IMR-90 (cell line): Measurements from ENCODE around the gene PDE4C. TPM values are rescaled to one million over a fixed set of nuclear protein-coding genes. Genes with fewer than 3 reads are reported as not detected.

Experiments
- ATAC-seq: fragments of 200-7000 bp; cut with Tn5 transposase; 2 replicates; pipeline ENCODE4 v1.9.1; 2020; ENCODE audit warnings: low read depth, mild to moderate bottlenecking, moderate library complexity
- BruUV-seq: library from RNA; stranded (reverse); fragments of 400-500 nt; replicated peaks from 2 replicates; lab custom pipeline; 2021; lab: Mats Ljungman, UMichigan
- CTCF ChIA-PET: fragments of 300-600 bp; formaldehyde crosslinking; extraction: SDS; loops from one replicate; lab custom pipeline; 2021; ENCODE audit warnings: antibody characterized with exemption; lab: Yijun Ruan, JAX
- POLR2A ChIA-PET: fragments of 300-600 bp; sonication (Branson Sonifier 250); formaldehyde crosslinking; loops from one replicate; lab custom pipeline; 2022; ENCODE audit warnings: antibody characterized with exemption; ENCODE audit not compliant: unreplicated experiment; lab: Charles Lee
- DNase-seq: peaks from one replicate; pipeline ENCODE4 v3.0.0; 2013
- H2AFZ ChIP-seq: replicated peaks from 2 replicates; pipeline ENCODE3; 2013; ENCODE audit warnings: low read length, mild to moderate bottlenecking; ENCODE audit not compliant: poor library complexity
- H2AK5ac ChIP-seq: 2 replicates; pipeline ENCODE4 v1.6.1; 2013; ENCODE audit warnings: low read depth, low read length, inconsistent platforms
- H2AK9ac ChIP-seq: replicated peaks from 2 replicates; pipeline ENCODE3; 2013; ENCODE audit warnings: mild to moderate bottlenecking, low read depth, low read length, moderate library complexity; ENCODE audit not compliant: poor library complexity
- H2BK120ac ChIP-seq: 2 replicates; pipeline ENCODE4 v1.6.1; 2013; ENCODE audit warnings: low read depth, low read length, inconsistent platforms
- H2BK15ac ChIP-seq: 3 replicates; pipeline ENCODE4 v1.6.1; 2013; ENCODE audit warnings: low read depth, low read length, inconsistent platforms
- H2BK20ac ChIP-seq: 2 replicates; pipeline ENCODE4 v1.6.1; 2013; ENCODE audit warnings: low read depth, mild to moderate bottlenecking, inconsistent platforms, low read length, moderate library complexity
- H2BK5ac ChIP-seq: 2 replicates; pipeline ENCODE4 v1.6.1; 2013; ENCODE audit warnings: mild to moderate bottlenecking, low read depth, low read length, inconsistent platforms; ENCODE audit not compliant: poor library complexity, severe bottlenecking
- H3K14ac ChIP-seq: replicated peaks from 2 replicates; pipeline ENCODE4 v1.6.1; 2013; ENCODE audit warnings: low read depth, low read length, inconsistent platforms
- H3K18ac ChIP-seq: 2 replicates; pipeline ENCODE4 v1.6.1; 2013; ENCODE audit warnings: low read depth, low read length, control low read depth
- H3K23ac ChIP-seq: 2 replicates; pipeline ENCODE4 v1.6.1; 2013; ENCODE audit warnings: low read depth, low read length, inconsistent platforms
- H3K27ac ChIP-seq: 2 replicates; pipeline ENCODE4 v1.5.1; 2013; ENCODE audit warnings: mild to moderate bottlenecking, control low read depth, low read length; ENCODE audit not compliant: insufficient read depth
- H3K27me3 ChIP-seq: 2 replicates; pipeline ENCODE4 v1.6.1; 2013; ENCODE audit warnings: low read length; ENCODE audit not compliant: control insufficient read depth, insufficient read depth
- H3K36me3 ChIP-seq: 2 replicates; pipeline ENCODE4 v1.6.1; 2013; ENCODE audit warnings: low read length, mixed read lengths; ENCODE audit not compliant: control insufficient read depth, insufficient read depth
- H3K4ac ChIP-seq: 2 replicates; pipeline ENCODE4 v1.6.1; 2013; ENCODE audit warnings: low read depth, low read length, inconsistent platforms
- H3K4me1 ChIP-seq: 2 replicates; pipeline ENCODE4 v1.6.1; 2013; ENCODE audit warnings: low read length, mixed read lengths; ENCODE audit not compliant: control insufficient read depth, insufficient read depth
- H3K4me2 ChIP-seq: 2 replicates; pipeline ENCODE4 v1.6.1; 2013; ENCODE audit warnings: low read depth, mild to moderate bottlenecking, control low read depth, low read length, moderate library complexity
- H3K4me3 ChIP-seq: 2 replicates; pipeline ENCODE4 v1.5.1; 2013; ENCODE audit warnings: low read depth, mild to moderate bottlenecking, control low read depth, low read length, moderate library complexity; ENCODE audit not compliant: insufficient read depth
- H3K56ac ChIP-seq: 2 replicates; pipeline ENCODE4 v1.6.1; 2013; ENCODE audit warnings: low read length, inconsistent platforms; ENCODE audit not compliant: insufficient read depth; ENCODE audit errors: extremely low read depth
- H3K79me1 ChIP-seq, 2 experiments: 2 replicates each; pipeline ENCODE4 v1.6.1; 2013; ENCODE audit warnings: low read length in 2 of 2, inconsistent platforms in 1 of 2, low read depth in 1 of 2
- H3K9ac ChIP-seq: 2 replicates; pipeline ENCODE4 v1.6.1; 2013; ENCODE audit warnings: low read depth, low read length, control low read depth
- H3K9me1 ChIP-seq: 2 replicates; pipeline ENCODE4 v1.6.1; 2013; ENCODE audit warnings: low read length, inconsistent platforms; ENCODE audit not compliant: insufficient read depth
- H3K9me3 ChIP-seq: 2 replicates; pipeline ENCODE4 v1.6.1; 2013; ENCODE audit warnings: low read length; ENCODE audit not compliant: control insufficient read depth, insufficient read depth
- H4K20me1 ChIP-seq: 2 replicates; pipeline ENCODE4 v1.6.1; 2013; ENCODE audit warnings: low read length, inconsistent platforms; ENCODE audit not compliant: insufficient read depth
- H4K5ac ChIP-seq: 2 replicates; pipeline ENCODE4 v1.6.1; 2013; ENCODE audit warnings: mild to moderate bottlenecking, low read depth, low read length, control low read depth
- H4K8ac ChIP-seq, 2 experiments: 2 replicates each; pipeline ENCODE4 v1.6.1; 2013; ENCODE audit warnings: low read depth in 2 of 2, low read length in 2 of 2, control low read depth in 1 of 2, inconsistent platforms in 1 of 2
- H4K91ac ChIP-seq: 2 replicates; pipeline ENCODE4 v1.6.1; 2013; ENCODE audit warnings: low read depth, low read length, inconsistent platforms; ENCODE audit not compliant: insufficient read depth
- BHLHE40 ChIP-seq: fragments of 150-350 bp; IDR thresholded peaks from 2 replicates; pipeline ENCODE4 v1.6.1; 2016; ENCODE audit warnings: mild to moderate bottlenecking, low read depth, low read length
- CEBPB ChIP-seq: IDR thresholded peaks from 2 replicates; pipeline ENCODE4 v1.6.1; 2012; ENCODE audit warnings: low read depth, low read length, improper control_type of control experiment
- CTCF ChIP-seq: conservative IDR thresholded peaks from 2 replicates; pipeline ENCODE4 v1.5.1; 2012; ENCODE audit warnings: mild to moderate bottlenecking, low read depth, low read length, improper control_type of control experiment
- FOS ChIP-seq: fragments of 150-350 bp; IDR thresholded peaks from 2 replicates; pipeline ENCODE4 v1.6.1; 2016; ENCODE audit warnings: low read depth, low read length
- MAFK ChIP-seq: IDR thresholded peaks from 2 replicates; pipeline ENCODE4 v1.6.1; 2012; ENCODE audit warnings: low read depth, low read length, improper control_type of control experiment
- MAZ ChIP-seq: IDR thresholded peaks from 2 replicates; pipeline ENCODE4 v1.6.1; 2012; ENCODE audit warnings: low read depth, mild to moderate bottlenecking, low read length, improper control_type of control experiment, moderate library complexity, borderline replicate concordance
- MXI1 ChIP-seq: IDR thresholded peaks from 2 replicates; pipeline ENCODE4 v1.6.1; 2012; ENCODE audit warnings: low read depth, mild to moderate bottlenecking, low read length, moderate library complexity, borderline replicate concordance
- NFE2L2 ChIP-seq: fragments of 150-350 bp; IDR thresholded peaks from 2 replicates; pipeline ENCODE4 v1.6.1; 2016; ENCODE audit warnings: low read depth, mild to moderate bottlenecking, low read length
- POLR2A ChIP-seq: IDR thresholded peaks from 2 replicates; pipeline ENCODE4 v1.6.1; 2012; ENCODE audit warnings: mild to moderate bottlenecking, low read depth, low read length
- RAD21 ChIP-seq: IDR thresholded peaks from 2 replicates; pipeline ENCODE4 v1.6.1; 2012; ENCODE audit warnings: low read length, improper control_type of control experiment
- RCOR1 ChIP-seq: IDR thresholded peaks from 2 replicates; pipeline ENCODE4 v1.6.1; 2012; ENCODE audit warnings: mild to moderate bottlenecking, low read length, improper control_type of control experiment; ENCODE audit not compliant: insufficient replicate concordance
- RFX5 ChIP-seq: IDR thresholded peaks from 2 replicates; pipeline ENCODE4 v1.8.0; 2012; ENCODE audit warnings: low read depth, mild to moderate bottlenecking, low read length, moderate library complexity
- SMC3 ChIP-seq: fragments of 150-350 bp; IDR thresholded peaks from 2 replicates; pipeline ENCODE4 v1.6.1; 2016; ENCODE audit warnings: low read depth, mild to moderate bottlenecking, antibody characterized with exemption, low read length, moderate library complexity
- WGBS, 2 experiments: methylation state at CpG; one replicate each; pipeline versions ENCODE4 v1.1.5 to v1.1.7; 2013; ENCODE audit warnings: missing lambda C conversion rate in 2 of 2; ENCODE audit not compliant: insufficient read length in 1 of 2; ENCODE audit errors: extremely low coverage in 2 of 2; 5-methylcytosine and 5-hydroxymethylcytosine counted together
- dilution Hi-C: fragments of 300-500 bp; cut with HindIII; formaldehyde crosslinking; loops from one replicate; pipeline ENCODE4 v1.14.3; 2018; ENCODE audit warnings: low sequenced_read_pairs; ENCODE audit not compliant: unreplicated experiment
- in situ Hi-C: fragments of 300-500 bp; cut with MboI; formaldehyde crosslinking; loops from 3 replicates; pipeline ENCODE4 v1.14.3; 2019; ENCODE audit warnings: low sequenced_read_pairs, inconsistent platforms, mixed read lengths
- intact Hi-C: fragments of 100-400 bp; cut with micrococcal nuclease; formaldehyde crosslinking; loops from 2 replicates; pipeline ENCODE4 v1.10.0; 2022
- polyA plus RNA-seq, 3 experiments: library from polyadenylated mRNA; depleted of rRNA; stranded (reverse); fragments of >200 nt; gene quantifications; 2 replicates each; pipeline ENCODE4 v1.2.3, GENCODE V29; 2012; ENCODE audit warnings: low replicate concordance in 1 of 3
- total RNA-seq: library from RNA; depleted of rRNA; stranded (reverse); fragments of >200 nt; gene quantifications from 2 replicates; pipeline ENCODE4 v1.2.3, GENCODE V29; 2012
- TF ChIP-seq, protein P1 (sequence below): fragments of 150-350 bp; IDR thresholded peaks from 2 replicates; pipeline ENCODE4 v1.6.1; 2017; ENCODE audit warnings: mild to moderate bottlenecking, antibody characterized with exemption, low read length, low read depth
- TF ChIP-seq, protein P2 (sequence below): fragments of 150-350 bp; IDR thresholded peaks from 2 replicates; pipeline ENCODE4 v1.6.1; 2016; ENCODE audit warnings: low read depth, mild to moderate bottlenecking, low read length, moderate library complexity, borderline replicate concordance

PDE4C gene
- total and polyA plus RNA-seq, 2 of the 4 experiments (the other 2 are of a cell fraction), result 0.18 to 0.24 TPM

GRCh38 chr19:18265582-18265981, 39.3 kb upstream of the PDE4C start:
- Histone ChIP-seq H2BK120ac (no peak overlapping the region), H3K27me3 (no peaks in the 10 kb centered on the region), H3K4me2 (no peak overlapping the region), H3K9me1 (peaks cover 3% of the 10 kb centered on the region; the same call in 1 of the 2 replicates), H4K91ac (no peak overlapping the region), H3K4ac (no peak overlapping the region), H3K79me1 (no peaks in the 10 kb centered on the region; a peak in 1 of 4 replicates), H2BK15ac (no peak overlapping the region), H4K20me1 (peaks cover 3% of the 10 kb centered on the region; the same call in 1 of the 2 replicates), H3K18ac (no peak overlapping the region), H3K56ac (no peak overlapping the region), H2BK20ac (no peak overlapping the region), H2BK5ac (no peak overlapping the region), H3K4me1 (no peaks in the 10 kb centered on the region), H2AK9ac (no peak overlapping the region), H3K9ac (no peak overlapping the region), H4K5ac (no peak overlapping the region), H3K14ac (no peak overlapping the region), H3K36me3 (peaks cover 34% of the 10 kb centered on the region), H3K9me3 (no peaks in the 10 kb centered on the region), H2AFZ (no peak overlapping the region), H4K8ac (no peak overlapping the region), H3K23ac (no peak overlapping the region), H3K4me3 (no peak overlapping the region), H3K27ac (no peak overlapping the region), H2AK5ac (no peak overlapping the region)
- CTCF ChIA-PET, result no interaction called here
- dilution Hi-C loops, result no loop called here
- POLR2A ChIA-PET, result no interaction called here
- no peak for ATAC-seq
- 87% methylated on average over 3 of the region's 7 CpGs; no CpG with 5 or more reads in 1 of the 2 experiments for WGBS, 2 experiments
- intact Hi-C loops, result no loop called here
- BruUV-seq, result no TSS peak
- in situ Hi-C loops, result no loop called here
- no peak for DNase-seq
- TF ChIP-seq POLR2A, result no peak
- TF ChIP-seq RCOR1, result no peak
- no peak for TF ChIP-seq CTCF
- TF ChIP-seq, protein P1, sequence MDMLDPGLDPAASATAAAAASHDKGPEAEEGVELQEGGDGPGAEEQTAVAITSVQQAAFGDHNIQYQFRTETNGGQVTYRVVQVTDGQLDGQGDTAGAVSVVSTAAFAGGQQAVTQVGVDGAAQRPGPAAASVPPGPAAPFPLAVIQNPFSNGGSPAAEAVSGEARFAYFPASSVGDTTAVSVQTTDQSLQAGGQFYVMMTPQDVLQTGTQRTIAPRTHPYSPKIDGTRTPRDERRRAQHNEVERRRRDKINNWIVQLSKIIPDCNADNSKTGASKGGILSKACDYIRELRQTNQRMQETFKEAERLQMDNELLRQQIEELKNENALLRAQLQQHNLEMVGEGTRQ, result no peak
- no peak for TF ChIP-seq MAFK
- TF ChIP-seq RFX5, result no peak
- TF ChIP-seq RAD21, result no peak
- no peak for TF ChIP-seq MAZ
- no peak for TF ChIP-seq BHLHE40
- TF ChIP-seq NFE2L2, result no peak
- no peak for TF ChIP-seq MXI1
- TF ChIP-seq CEBPB, result no peak
- TF ChIP-seq, protein P2, sequence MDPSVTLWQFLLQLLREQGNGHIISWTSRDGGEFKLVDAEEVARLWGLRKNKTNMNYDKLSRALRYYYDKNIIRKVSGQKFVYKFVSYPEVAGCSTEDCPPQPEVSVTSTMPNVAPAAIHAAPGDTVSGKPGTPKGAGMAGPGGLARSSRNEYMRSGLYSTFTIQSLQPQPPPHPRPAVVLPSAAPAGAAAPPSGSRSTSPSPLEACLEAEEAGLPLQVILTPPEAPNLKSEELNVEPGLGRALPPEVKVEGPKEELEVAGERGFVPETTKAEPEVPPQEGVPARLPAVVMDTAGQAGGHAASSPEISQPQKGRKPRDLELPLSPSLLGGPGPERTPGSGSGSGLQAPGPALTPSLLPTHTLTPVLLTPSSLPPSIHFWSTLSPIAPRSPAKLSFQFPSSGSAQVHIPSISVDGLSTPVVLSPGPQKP, result no peak
- TF ChIP-seq FOS, result no peak
- no peak for TF ChIP-seq SMC3
